Effector memory CD8-positive, alpha-beta T cell (primary cell): Measurements from ENCODE around the gene TMA7B.
A peak's percentile ranks its signal among the peaks of the same experiment; 100 is the strongest.

ENCODE experiments used
- ATAC-seq: fragments of 150-1000 bp; cut with Tn5 transposase; replicated peaks from 2 replicates; pipeline ENCODE4 v1.10.0; 2021; ENCODE audit warnings: mild to moderate bottlenecking, moderate library complexity
- DNase-seq, 3 experiments: peaks; one replicate each; pipeline ENCODE4 v3.0.0; 2021
- H3K27ac Mint-ChIP-seq, 2 donors: one replicate each; pipeline ENCODE4 v1.8.0; 2022; ENCODE audit warnings: mild to moderate bottlenecking in 2 of 2, mixed read lengths in 2 of 2, moderate library complexity in 2 of 2
- H3K27me3 Mint-ChIP-seq, 2 donors: one replicate each; pipeline ENCODE4 v1.8.0; 2022; ENCODE audit warnings: mixed read lengths in 2 of 2
- H3K36me3 Mint-ChIP-seq: one replicate; pipeline ENCODE4 v1.8.0; 2022; ENCODE audit warnings: mild to moderate bottlenecking, moderate library complexity, mixed read lengths; ENCODE audit not compliant: insufficient read depth
- H3K4me1 Mint-ChIP-seq, 2 donors: one replicate each; pipeline ENCODE4 v1.8.0; 2022; ENCODE audit warnings: low read depth in 2 of 2, mixed read lengths in 2 of 2
- H3K4me3 Mint-ChIP-seq, 2 donors: one replicate each; pipeline ENCODE4 v1.8.0; 2022; ENCODE audit warnings: mild to moderate bottlenecking in 2 of 2, mixed read lengths in 2 of 2, moderate library complexity in 2 of 2
- H3K9me3 Mint-ChIP-seq, 2 donors: one replicate each; pipeline ENCODE4 v1.8.0; 2022; ENCODE audit warnings: mixed read lengths in 2 of 2

The TMA7B gene

DNA sequence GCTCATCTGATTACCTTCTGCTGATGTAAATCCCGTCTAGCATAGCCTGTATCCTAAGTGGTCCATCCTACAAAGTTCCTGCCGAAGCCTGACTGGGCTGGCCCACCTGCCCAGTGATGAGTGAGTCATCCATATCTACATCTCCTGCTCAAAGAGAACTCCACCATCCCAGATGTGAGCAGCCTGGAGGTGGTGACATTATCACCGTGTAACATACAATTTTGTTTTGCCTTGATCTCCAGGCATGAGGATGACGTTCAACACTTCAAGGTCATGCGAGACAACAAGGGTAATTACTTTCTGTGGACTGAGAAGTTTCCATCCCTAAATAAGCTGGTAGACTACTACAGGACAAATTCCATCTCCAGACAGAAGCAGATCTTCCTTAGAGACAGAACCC is 5.6 kb downstream of the TMA7B start:
- H3K27ac Mint-ChIP-seq = peak overlapping the region; percentile 10 to 60
- peaks cover 96% of the 10 kb centered on the region for H3K36me3 Mint-ChIP-seq

GRCh38 chr22:39966470-39966869 is 6.3 kb downstream of the TMA7B start:
- H3K4me1 Mint-ChIP-seq = peaks cover 13 to 25% of the 10 kb centered on the region in 2 donors
- H3K27ac Mint-ChIP-seq = peak overlapping the region in 1 of 2 donors; percentile 10
- H3K4me3 Mint-ChIP-seq = no peak overlapping the region
- peaks cover 96% of the 10 kb centered on the region for H3K36me3 Mint-ChIP-seq
- DNase-seq = no peak
- no peaks in the 10 kb centered on the region for H3K27me3 Mint-ChIP-seq
- ATAC-seq = no peak
- no peaks in the 10 kb centered on the region for H3K9me3 Mint-ChIP-seq

More for the DNA sequence above, 5.6 kb downstream of the TMA7B start:
- ATAC-seq (no peak), DNase-seq (no peak)
- no peaks in the 10 kb centered on the region for H3K9me3 Mint-ChIP-seq
- H3K4me1 Mint-ChIP-seq = peaks cover 20 to 30% of the 10 kb centered on the region in 2 donors
- no peaks in the 10 kb centered on the region for H3K27me3 Mint-ChIP-seq
- no peak overlapping the region for H3K4me3 Mint-ChIP-seq

DNA sequence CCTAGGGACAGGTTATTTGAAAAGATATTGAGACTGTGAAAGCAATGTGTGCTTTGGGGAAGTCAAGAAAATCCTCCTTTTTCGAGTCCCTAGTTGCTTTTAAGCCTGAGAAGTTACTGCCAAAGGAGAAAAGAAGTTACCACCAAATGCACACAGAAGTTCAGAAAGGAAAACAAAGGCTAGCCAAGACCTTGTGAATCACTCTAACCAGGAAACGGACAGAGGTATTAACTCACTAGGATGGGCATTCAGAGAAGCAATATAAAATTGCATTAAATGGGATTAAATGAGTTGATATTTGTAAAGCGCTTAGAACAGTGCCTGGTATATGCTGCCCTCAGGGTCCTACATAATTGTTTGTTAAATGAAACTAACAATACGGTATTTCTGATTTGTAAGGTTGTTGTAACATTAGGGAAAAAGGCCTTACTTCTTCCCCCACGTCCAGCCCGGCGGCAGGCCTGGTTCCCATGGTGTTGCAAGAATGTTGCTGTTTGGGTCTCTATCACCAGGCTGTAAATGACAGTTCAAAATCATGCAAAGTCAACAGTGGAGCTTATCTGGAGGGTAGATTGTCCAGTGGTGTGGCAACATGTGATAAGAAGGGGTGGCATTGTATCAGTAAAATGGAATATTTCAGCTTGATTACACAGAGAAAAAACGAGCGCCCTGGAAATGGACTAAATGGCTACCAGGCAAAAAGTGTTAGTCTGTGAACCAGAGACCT is 7.1 kb downstream of the TMA7B start:
- Mint-ChIP-seq H3K4me1 (peaks cover 6 to 22% of the 10 kb centered on the region in 2 donors), H3K9me3 (no peaks in the 10 kb centered on the region), H3K36me3 (peaks cover 95% of the 10 kb centered on the region), H3K4me3 (no peak overlapping the region), H3K27me3 (no peaks in the 10 kb centered on the region), H3K27ac (peak overlapping the region; percentile 10 to 53)
- no peak for ATAC-seq
- DNase-seq = no peak

DNA sequence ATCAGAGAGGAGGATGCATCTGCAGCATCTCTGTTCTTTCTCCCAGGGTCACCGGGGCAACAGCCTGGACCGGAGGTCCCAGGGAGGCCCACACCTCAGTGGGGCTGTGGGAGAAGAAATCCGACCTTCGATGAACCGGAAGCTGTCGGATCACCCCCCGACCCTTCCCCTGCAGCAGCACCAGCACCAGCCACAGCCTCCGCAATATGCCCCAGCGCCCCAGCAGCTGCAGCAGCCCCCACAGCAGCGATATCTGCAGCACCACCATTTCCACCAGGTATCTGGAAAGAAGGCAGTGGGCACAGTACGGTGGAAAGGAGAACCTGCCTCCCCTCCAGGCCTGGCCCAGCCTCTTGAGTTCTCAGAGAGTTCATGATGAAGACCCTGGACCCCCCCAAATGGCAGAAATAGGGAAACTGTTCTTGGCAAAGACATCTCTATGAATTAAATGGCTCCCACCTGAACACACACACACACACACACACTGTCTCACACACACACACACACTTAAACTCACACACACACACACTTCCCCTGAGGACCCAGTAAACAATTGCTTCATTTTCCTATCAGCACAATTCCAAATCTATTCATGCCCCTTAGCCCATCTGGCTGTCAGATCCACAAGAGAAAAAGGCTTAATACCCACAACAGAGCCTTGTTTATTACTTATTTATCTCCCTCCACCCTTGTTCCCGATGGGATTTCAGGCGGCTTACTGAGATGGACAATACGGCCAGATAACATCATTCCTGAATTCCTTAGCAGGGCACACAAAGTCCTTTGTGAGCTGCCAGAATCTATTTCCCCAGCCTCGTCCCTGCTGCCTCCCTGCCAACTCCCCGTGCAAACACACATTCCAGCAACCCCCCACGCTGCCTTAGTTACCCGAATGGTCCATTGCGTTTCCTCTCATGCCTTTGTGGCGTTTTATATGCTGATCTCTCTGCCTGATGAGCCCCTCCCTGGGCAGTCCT is 8.1 kb downstream of the TMA7B start:
- no peaks in the 10 kb centered on the region for H3K27me3 Mint-ChIP-seq

GRCh38 chr22:39970742-39971141 is 10.5 kb downstream of the TMA7B start:
- Mint-ChIP-seq H3K4me3 (no peak overlapping the region), H3K9me3 (no peaks in the 10 kb centered on the region), H3K36me3 (peaks cover 78% of the 10 kb centered on the region), H3K4me1 (peaks cover 3 to 20% of the 10 kb centered on the region in 2 donors), H3K27me3 (no peaks in the 10 kb centered on the region), H3K27ac (peak overlapping the region in 1 of 2 donors; percentile 39)
- ATAC-seq = no peak
- DNase-seq = no peak

More for the DNA sequence above, 8.1 kb downstream of the TMA7B start:
- peaks cover 6 to 23% of the 10 kb centered on the region in 2 donors for H3K4me1 Mint-ChIP-seq
- H3K4me3 Mint-ChIP-seq = no peak overlapping the region
- DNase-seq (no peak), ATAC-seq (no peak)
- peak overlapping the region in 1 of 2 donors; percentile 47 for H3K27ac Mint-ChIP-seq
- peaks cover 95% of the 10 kb centered on the region for H3K36me3 Mint-ChIP-seq
- no peaks in the 10 kb centered on the region for H3K9me3 Mint-ChIP-seq

- H3K4me3 Mint-ChIP-seq = no peak overlapping the region
- ATAC-seq = no peak
- H3K9me3 Mint-ChIP-seq = no peaks in the 10 kb centered on the region
- H3K27ac Mint-ChIP-seq = peak overlapping the region; percentile 55 to 64
- H3K36me3 Mint-ChIP-seq = peaks cover 61% of the 10 kb centered on the region
- peaks cover 2 to 20% of the 10 kb centered on the region in 2 donors for H3K4me1 Mint-ChIP-seq
- no peak for DNase-seq
- no peaks in the 10 kb centered on the region for H3K27me3 Mint-ChIP-seq
Observed at GRCh38 chr22:39972641-39973040, 12.4 kb downstream of the TMA7B start.

DNA sequence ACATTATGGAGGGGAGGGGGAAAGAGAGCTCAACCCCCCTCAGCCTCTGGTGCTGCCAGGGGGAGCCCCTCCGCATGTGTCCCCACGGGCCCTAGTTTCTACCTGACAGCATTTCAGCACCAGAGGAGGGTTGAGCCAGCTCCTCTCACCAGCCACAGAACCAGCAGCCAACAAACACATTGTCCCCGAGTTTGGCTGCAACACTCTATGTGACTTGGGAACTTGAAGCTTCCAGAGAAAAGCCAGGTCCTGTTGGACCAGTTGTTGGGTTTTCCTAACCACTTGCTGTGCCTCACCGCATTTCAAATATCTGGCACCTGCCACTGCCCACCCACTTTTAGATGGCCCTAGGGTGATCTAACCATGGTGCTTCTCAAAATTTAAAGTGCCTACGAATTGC is 13.5 kb downstream of the TMA7B start:
- Mint-ChIP-seq H3K27me3 (no peaks in the 10 kb centered on the region), H3K36me3 (peaks cover 51% of the 10 kb centered on the region), H3K4me1 (peaks cover 2 to 19% of the 10 kb centered on the region in 2 donors), H3K9me3 (no peaks in the 10 kb centered on the region), H3K4me3 (no peak overlapping the region), H3K27ac (peak overlapping the region; percentile 56 to 76)
- ATAC-seq (no peak), DNase-seq (no peak)

DNA sequence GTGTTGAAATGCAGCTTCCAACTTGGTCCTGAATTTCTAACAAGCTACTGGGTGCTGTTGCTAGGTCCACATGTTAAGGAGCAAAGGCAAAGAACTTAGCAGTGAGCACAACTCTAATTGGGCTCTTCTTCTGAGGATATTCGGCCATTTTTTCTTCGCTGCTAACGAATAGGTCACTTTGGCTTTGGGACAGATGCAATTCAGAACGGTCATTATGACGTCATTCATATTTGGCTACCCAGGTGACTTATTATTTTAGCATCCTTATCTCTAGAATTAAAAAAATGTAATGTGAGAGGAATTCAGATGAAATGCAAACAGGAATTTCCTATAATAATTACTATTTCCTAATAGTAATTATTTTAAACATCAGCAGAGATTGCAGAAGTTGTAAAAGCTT is 13.9 kb downstream of the TMA7B start:
- peak overlapping the region; percentile 56 to 76 for H3K27ac Mint-ChIP-seq
- H3K27me3 Mint-ChIP-seq = no peaks in the 10 kb centered on the region
- no peak for DNase-seq
- no peak for ATAC-seq
- peaks cover 5 to 17% of the 10 kb centered on the region in 2 donors for H3K4me1 Mint-ChIP-seq
- no peaks in the 10 kb centered on the region for H3K9me3 Mint-ChIP-seq
- no peak overlapping the region for H3K4me3 Mint-ChIP-seq
- H3K36me3 Mint-ChIP-seq = peaks cover 47% of the 10 kb centered on the region

GRCh38 chr22:39979048-39979447 is 18.9 kb downstream of the TMA7B start:
- peak overlapping the region; percentile 4 to 9 for H3K27ac Mint-ChIP-seq
- DNase-seq (no peak), ATAC-seq (peak; percentile 44)
- H3K4me3 Mint-ChIP-seq = no peak overlapping the region
- H3K27me3 Mint-ChIP-seq = no peaks in the 10 kb centered on the region
- H3K36me3 Mint-ChIP-seq = peaks cover 10% of the 10 kb centered on the region
- H3K4me1 Mint-ChIP-seq = peaks cover 10 to 20% of the 10 kb centered on the region in 2 donors
- H3K9me3 Mint-ChIP-seq = no peaks in the 10 kb centered on the region

GRCh38 chr22:39979458-39979857 is 19.3 kb downstream of the TMA7B start:
- H3K27ac Mint-ChIP-seq = peak overlapping the region; percentile 4 to 9
- peaks cover 10% of the 10 kb centered on the region for H3K36me3 Mint-ChIP-seq
- ATAC-seq = no peak
- no peaks in the 10 kb centered on the region for H3K9me3 Mint-ChIP-seq
- H3K4me3 Mint-ChIP-seq = no peak overlapping the region
- no peaks in the 10 kb centered on the region for H3K27me3 Mint-ChIP-seq
- H3K4me1 Mint-ChIP-seq = peaks cover 10 to 20% of the 10 kb centered on the region in 2 donors
- DNase-seq = no peak

DNA sequence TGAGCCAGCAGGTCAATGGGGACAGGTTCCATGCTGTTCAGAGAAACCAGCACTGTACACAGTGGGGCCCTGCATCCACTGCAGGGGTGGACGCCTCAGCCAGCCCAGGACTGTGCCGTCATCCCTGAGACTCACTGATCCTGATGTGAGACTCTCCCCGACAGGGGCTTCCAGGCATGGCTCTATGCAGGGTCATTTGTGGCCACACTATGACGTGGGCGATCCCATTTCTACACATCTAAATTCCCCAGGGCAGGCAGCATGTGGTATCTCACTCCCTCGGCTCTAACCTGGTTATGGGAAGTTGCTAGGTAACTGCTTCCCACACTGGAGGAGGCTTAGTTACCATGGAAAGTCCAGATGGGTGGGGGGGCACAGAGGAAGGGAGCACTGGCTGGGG is 20.4 kb downstream of the TMA7B start:
- ATAC-seq = no peak
- Mint-ChIP-seq H3K4me1 (peaks cover 10 to 21% of the 10 kb centered on the region in 2 donors), H3K9me3 (no peaks in the 10 kb centered on the region), H3K27me3 (no peaks in the 10 kb centered on the region), H3K36me3 (peaks cover 13% of the 10 kb centered on the region), H3K4me3 (no peak overlapping the region), H3K27ac (peak overlapping the region in 1 of 2 donors; percentile 67)
- DNase-seq = no peak

DNA sequence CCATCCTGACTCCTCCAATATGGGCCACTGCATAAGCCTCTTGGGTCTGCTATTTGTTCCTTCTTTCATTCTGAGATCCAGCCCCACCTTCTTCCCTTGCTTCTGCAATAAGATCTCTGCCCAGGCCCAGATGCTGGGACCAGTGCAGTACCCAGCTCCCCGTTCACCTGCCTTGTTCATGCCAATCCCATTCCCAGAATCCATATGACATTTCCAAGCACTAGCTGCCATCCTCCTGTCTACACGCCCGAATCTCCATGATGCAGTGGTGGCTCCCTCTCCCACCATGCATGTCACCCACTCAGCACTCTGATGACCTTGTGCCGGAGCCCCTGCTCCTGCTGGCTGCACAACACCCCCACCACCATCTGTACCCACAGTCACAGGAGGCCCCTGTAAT is 23.1 kb downstream of the TMA7B start:
- ATAC-seq = no peak
- DNase-seq = no peak
- Mint-ChIP-seq H3K9me3 (no peaks in the 10 kb centered on the region), H3K4me1 (peaks cover 5 to 22% of the 10 kb centered on the region in 2 donors), H3K27me3 (peaks cover 2 to 3% of the 10 kb centered on the region in 2 donors), H3K4me3 (no peak overlapping the region), H3K36me3 (peaks cover 16% of the 10 kb centered on the region), H3K27ac (no peak overlapping the region)

- H3K27me3 Mint-ChIP-seq = peaks cover 9% of the 10 kb centered on the region in 2 donors
- DNase-seq = no peak
- no peaks in the 10 kb centered on the region for H3K9me3 Mint-ChIP-seq
- ATAC-seq = no peak
- no peak overlapping the region for H3K27ac Mint-ChIP-seq
- no peak overlapping the region for H3K4me3 Mint-ChIP-seq
- peaks cover 11 to 19% of the 10 kb centered on the region in 2 donors for H3K4me1 Mint-ChIP-seq
- H3K36me3 Mint-ChIP-seq = peaks cover 16% of the 10 kb centered on the region
Observed at GRCh38 chr22:39984006-39984405, 23.8 kb downstream of the TMA7B start.
